Stomach (tissue), 9 donors: ENCODE data around the gene C1orf122. TPM values are rescaled to one million over a fixed set of nuclear protein-coding genes. Genes with fewer than 3 reads are reported as not detected.
"Not testable (repeated sequence)": the region's sequence is repeated elsewhere in the genome, so short reads cannot be mapped to it uniquely, and the experiment has no call there.

ENCODE experiments used
- DNase-seq, 2 donors: peaks; one replicate each; pipeline versions ENCODE4 v3.0.0 to v3.0.0-alpha.2; 2013 to 2019
- H3K27ac ChIP-seq, 5 donors: fragments of 200-600 bp in 4 of 5; sonication (generic) in 4 of 5; one replicate each; pipeline ENCODE4 v1.5.1; 2013 to 2019; ENCODE audit warnings: mild to moderate bottlenecking in 1 of 5, moderate library complexity in 1 of 5
- H3K27me3 ChIP-seq, 3 donors: fragments of 200-600 bp; sonication (generic); one replicate each; pipeline ENCODE4 v1.5.1; 2017 to 2019; ENCODE audit warnings: mixed run types in 1 of 3
- H3K36me3 ChIP-seq, 4 donors: fragments of 200-600 bp; sonication (generic); 1 replicate in 3 of 4; 2 replicates in 1 of 4; pipeline ENCODE4 v1.5.1; 2016 to 2019
- H3K4me1 ChIP-seq, 4 donors: fragments of 200-600 bp; sonication (generic); one replicate each; pipeline ENCODE4 v1.5.1; 2016 to 2019
- H3K4me3 ChIP-seq, 4 donors: fragments of 200-600 bp; sonication (generic) in 3 of 4; one replicate each; pipeline ENCODE4 v1.5.1; 2016 to 2019; ENCODE audit warnings: mild to moderate bottlenecking in 1 of 4
- H3K9me3 ChIP-seq, 4 donors: fragments of 200-600 bp; sonication (generic); one replicate each; pipeline ENCODE4 v1.5.1; 2016 to 2019
- EP300 ChIP-seq: sonication (generic); formaldehyde crosslinking; IDR thresholded peaks from one replicate; pipeline ENCODE4 v1.6.1; 2017; ENCODE audit warnings: antibody characterized with exemption
- POLR2A ChIP-seq, 4 donors: fragments of 450-650 bp; IDR thresholded peaks; one replicate each; pipeline ENCODE4 v1.6.1; 2016; ENCODE audit warnings: antibody characterized with exemption in 4 of 4, control low read depth in 2 of 4, mild to moderate bottlenecking in 1 of 4, moderate library complexity in 1 of 4
- POLR2AphosphoS5 ChIP-seq, 3 donors: sonication (generic); formaldehyde crosslinking; IDR thresholded peaks; one replicate each; pipeline ENCODE4 v1.6.1; 2016; ENCODE audit warnings: antibody characterized with exemption in 3 of 3
- WGBS, 5 donors: extraction: QIAGEN DNeasy Blood & Tissue Kit in 3 of 5; methylation state at CpG; one replicate each; pipeline versions ENCODE4 v1.1.5 to v1.1.7; 2013 to 2018; 5-methylcytosine and 5-hydroxymethylcytosine counted together
- intact Hi-C: fragments of 100-400 bp; cut with DNase I; formaldehyde crosslinking; loops from one replicate; pipeline ENCODE4 v1.15.1; 2023; ENCODE audit warnings: low total_unique reads
- polyA plus RNA-seq, 3 donors: library from polyadenylated mRNA; stranded (reverse); fragments of 200-250 nt; gene quantifications; one replicate each; pipeline ENCODE4 v1.2.3, GENCODE V29; 2013
- total RNA-seq, 5 donors: library from RNA; depleted of rRNA; stranded (reverse); fragments of >200 nt; gene quantifications; one replicate each; pipeline versions ENCODE4 v1.1.0 to v1.2.3, GENCODE V29; 2014 to 2016
- TF ChIP-seq, protein P1 (sequence below), 7 experiments: fragments of 450-650 bp in 4 of 7; fragments of 200-600 bp in 3 of 7; sonication (generic) in 3 of 7; IDR thresholded peaks; one replicate each; pipeline ENCODE4 v1.5.1; 2016 to 2019; ENCODE audit warnings: antibody characterized with exemption in 7 of 7, control low read depth in 2 of 7, mild to moderate bottlenecking in 1 of 7
- donor health status: healthy with polysubstance abuse.
- donor health status: Bipolar disorder and iron deficiency.
- donor health status: healthy.

Gene C1orf122
- total and polyA plus RNA-seq, 8 donors: 7.9 to 193 (median 52.8) TPM

DNA sequence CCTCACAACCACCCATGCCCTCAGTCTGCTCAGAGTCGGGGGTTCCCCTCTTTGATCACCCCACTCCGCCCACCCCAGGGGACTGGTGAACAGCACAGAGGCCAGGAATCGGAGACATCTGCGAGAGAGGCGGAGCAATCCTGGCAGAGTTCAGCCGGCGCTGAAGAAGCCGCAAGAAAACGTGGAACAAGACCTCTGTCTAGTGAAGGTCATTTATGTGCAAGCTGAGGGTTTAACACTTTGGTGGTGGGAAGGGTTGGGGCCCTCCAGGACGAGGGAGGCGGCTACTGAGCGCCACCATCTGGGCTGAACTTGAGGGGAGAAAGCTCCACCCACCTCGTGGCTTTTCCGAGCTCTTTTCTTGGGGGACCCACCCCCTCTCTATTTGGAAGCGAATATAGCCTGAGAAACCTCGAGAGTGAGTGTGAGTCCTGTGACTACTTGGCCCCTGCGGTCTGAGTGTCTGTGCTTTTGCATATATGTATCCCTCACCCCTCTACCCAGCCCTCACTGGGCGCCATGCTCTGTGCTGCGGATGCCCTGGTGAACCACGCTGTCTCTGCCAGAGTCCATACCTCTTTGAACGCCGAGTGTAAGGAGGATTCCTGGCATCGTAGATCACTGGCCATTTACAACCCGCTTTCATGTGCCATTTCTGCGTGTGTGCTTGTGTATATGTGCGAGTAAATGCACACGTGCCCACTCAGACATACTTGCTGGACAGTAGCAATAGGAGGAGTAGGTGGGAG lies 41.5 kb upstream of the C1orf122 start:
- Histone ChIP-seq H3K36me3 (no peaks in the 10 kb centered on the region), H3K9me3 (peaks cover 0 to 8% (median 0%) of the 10 kb centered on the region in 4 donors), H3K4me1 (peaks cover 0 to 11% (median 8%) of the 10 kb centered on the region in 4 donors), H3K27me3 (peaks cover 28 to 100% (median 56%) of the 10 kb centered on the region in 3 donors), H3K4me3 (peak overlapping the region in 1 of 4 donors; percentile 13), H3K27ac (no peak overlapping the region)
- intact Hi-C loops: no loop called here
- DNase-seq: no peak
- no peak for TF ChIP-seq POLR2A (IDR thresholded peaks at IDR 0.05)
- TF ChIP-seq, protein P1, sequence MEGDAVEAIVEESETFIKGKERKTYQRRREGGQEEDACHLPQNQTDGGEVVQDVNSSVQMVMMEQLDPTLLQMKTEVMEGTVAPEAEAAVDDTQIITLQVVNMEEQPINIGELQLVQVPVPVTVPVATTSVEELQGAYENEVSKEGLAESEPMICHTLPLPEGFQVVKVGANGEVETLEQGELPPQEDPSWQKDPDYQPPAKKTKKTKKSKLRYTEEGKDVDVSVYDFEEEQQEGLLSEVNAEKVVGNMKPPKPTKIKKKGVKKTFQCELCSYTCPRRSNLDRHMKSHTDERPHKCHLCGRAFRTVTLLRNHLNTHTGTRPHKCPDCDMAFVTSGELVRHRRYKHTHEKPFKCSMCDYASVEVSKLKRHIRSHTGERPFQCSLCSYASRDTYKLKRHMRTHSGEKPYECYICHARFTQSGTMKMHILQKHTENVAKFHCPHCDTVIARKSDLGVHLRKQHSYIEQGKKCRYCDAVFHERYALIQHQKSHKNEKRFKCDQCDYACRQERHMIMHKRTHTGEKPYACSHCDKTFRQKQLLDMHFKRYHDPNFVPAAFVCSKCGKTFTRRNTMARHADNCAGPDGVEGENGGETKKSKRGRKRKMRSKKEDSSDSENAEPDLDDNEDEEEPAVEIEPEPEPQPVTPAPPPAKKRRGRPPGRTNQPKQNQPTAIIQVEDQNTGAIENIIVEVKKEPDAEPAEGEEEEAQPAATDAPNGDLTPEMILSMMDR (IDR thresholded peaks at IDR 0.05): no peak
- TF ChIP-seq POLR2AphosphoS5 (IDR thresholded peaks at IDR 0.05): no peak
- TF ChIP-seq EP300: no peak
- WGBS, 5 donors: 7 to 11% (median 8%) methylated on average over 15 to 27 of the region's 27 CpGs

DNA sequence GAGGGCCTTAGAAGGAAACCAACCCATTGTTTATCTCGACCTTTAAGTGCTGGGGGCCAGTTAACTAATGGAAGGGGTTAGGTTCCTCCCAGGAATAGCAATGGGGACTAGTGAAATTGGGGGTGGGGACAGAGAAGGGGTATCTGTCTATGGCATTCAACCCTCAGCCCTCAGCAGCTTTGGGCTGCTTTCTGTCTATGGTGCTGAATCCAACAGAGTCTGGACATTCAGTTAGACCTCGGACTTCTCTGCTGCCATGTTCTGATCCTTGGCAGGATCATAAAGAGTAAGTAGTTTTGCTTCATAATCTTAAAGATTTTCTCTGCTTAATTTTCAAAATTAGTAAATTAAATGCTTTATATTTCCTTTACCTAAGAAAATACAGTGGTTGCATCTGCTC lies 40.1 kb upstream of the C1orf122 start:
- intact Hi-C loops: no loop called here

DNA sequence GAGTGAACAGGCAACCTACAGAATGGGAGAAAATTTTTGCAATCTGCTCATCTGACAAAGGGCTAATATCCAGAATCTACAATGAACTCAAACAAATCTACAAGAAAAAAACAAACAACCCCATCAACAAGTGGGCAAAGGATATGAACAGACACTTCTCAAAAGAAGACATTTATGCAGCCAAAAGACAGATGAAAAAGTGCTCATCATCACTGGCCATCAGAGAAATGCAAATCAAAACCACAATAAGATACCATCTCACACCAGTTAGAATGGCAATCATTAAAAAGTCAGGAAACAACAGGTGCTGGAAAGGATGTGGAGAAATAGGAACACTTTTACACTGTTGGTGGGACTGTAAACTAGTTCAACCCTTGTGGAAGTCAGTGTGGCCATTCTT lies 36.1 kb upstream of the C1orf122 start:
- peaks cover 3 to 60% (median 12%) of the 10 kb centered on the region in 3 donors for H3K27me3 ChIP-seq
- H3K4me3 ChIP-seq, DNase-seq, H3K36me3 ChIP-seq, intact Hi-C loops, H3K9me3 ChIP-seq, H3K4me1 ChIP-seq, H3K27ac ChIP-seq: not testable (repeated sequence)

More for the DNA sequence above, 40.1 kb upstream of the C1orf122 start:
- 0 to 34% (median 24%) methylated on average over 2 of the region's 2 CpGs for WGBS, 5 donors
- Histone ChIP-seq H3K27me3 (peaks cover 28 to 87% (median 44%) of the 10 kb centered on the region in 3 donors), H3K36me3 (no peaks in the 10 kb centered on the region), H3K9me3 (peaks cover 0 to 8% (median 0%) of the 10 kb centered on the region in 4 donors), H3K4me1 (peaks cover 0 to 11% (median 8%) of the 10 kb centered on the region in 4 donors), H3K27ac (no peak overlapping the region), H3K4me3 (no peak overlapping the region)
- TF ChIP-seq EP300: no peak
- TF ChIP-seq, protein P1 (IDR thresholded peaks at IDR 0.05): no peak
- no peak for TF ChIP-seq POLR2AphosphoS5 (IDR thresholded peaks at IDR 0.05)
- no peak for TF ChIP-seq POLR2A (IDR thresholded peaks at IDR 0.05)
- DNase-seq: no peak

DNA sequence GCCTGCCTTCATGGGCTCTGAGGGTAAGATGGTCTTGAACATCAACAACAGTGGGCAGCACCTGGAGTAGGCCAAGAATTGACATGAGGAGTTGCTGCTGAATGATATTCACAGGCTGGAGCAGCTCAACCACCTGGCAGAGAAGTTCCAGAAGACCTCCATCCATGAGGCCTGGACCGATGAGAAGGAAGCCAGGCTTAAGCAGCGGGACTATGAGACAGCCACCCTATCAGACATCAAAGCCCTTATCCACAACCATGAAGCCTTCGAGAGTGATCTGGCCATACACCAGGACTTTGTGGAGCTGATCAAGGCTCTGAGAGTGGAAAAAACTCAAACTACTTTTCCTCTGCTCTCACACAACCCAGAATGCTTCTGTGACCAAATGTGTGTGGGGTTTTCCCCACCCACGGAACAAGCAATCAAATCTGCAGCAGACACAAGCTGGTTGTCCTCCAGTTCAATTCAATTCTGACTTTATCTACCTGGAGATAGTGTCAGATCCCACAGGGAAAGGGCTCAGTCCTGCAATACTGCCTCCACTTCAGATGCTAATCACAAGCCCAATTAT lies 30.6 kb upstream of the C1orf122 start:
- TF ChIP-seq POLR2AphosphoS5 (IDR thresholded peaks at IDR 0.05): no peak
- TF ChIP-seq EP300: no peak
- no peak for TF ChIP-seq POLR2A (IDR thresholded peaks at IDR 0.05)
- TF ChIP-seq, protein P1 (IDR thresholded peaks at IDR 0.05): no peak
- intact Hi-C loops: no loop called here
- DNase-seq: no peak
- H3K4me3 ChIP-seq: no peak overlapping the region
- H3K9me3 ChIP-seq: peaks cover 0 to 5% (median 1%) of the 10 kb centered on the region in 4 donors
- no peaks in the 10 kb centered on the region for H3K36me3 ChIP-seq
- WGBS, 5 donors: 56 to 70% (median 63%) methylated on average over 4 of the region's 4 CpGs
- peaks cover 0 to 32% (median 0%) of the 10 kb centered on the region in 3 donors for H3K27me3 ChIP-seq
- no peak overlapping the region for H3K27ac ChIP-seq
- peaks cover 0 to 4% (median 0%) of the 10 kb centered on the region in 4 donors for H3K4me1 ChIP-seq

GRCh38 chr1:37778654-37779053 lies 28.9 kb upstream of the C1orf122 start:
- TF ChIP-seq POLR2A (IDR thresholded peaks at IDR 0.05) (no peak), EP300 (no peak), POLR2AphosphoS5 (IDR thresholded peaks at IDR 0.05) (no peak)
- TF ChIP-seq, protein P1 (IDR thresholded peaks at IDR 0.05): no peak
- intact Hi-C loops: no loop called here
- Histone ChIP-seq H3K36me3 (no peaks in the 10 kb centered on the region), H3K9me3 (peaks cover 0 to under 1% (median under 1%) of the 10 kb centered on the region in 4 donors), H3K27ac (no peak overlapping the region), H3K4me3 (no peak overlapping the region), H3K4me1 (peaks cover 0 to 4% (median 0%) of the 10 kb centered on the region in 4 donors), H3K27me3 (peaks cover 0 to 47% (median 0%) of the 10 kb centered on the region in 3 donors)
- DNase-seq: no peak
- 83 to 100% (median 89%) methylated on average over 1 to 3 of the region's 3 CpGs for WGBS, 5 donors
